ENCODE data around the gene RIMBP2. TPM values are rescaled to one million over a fixed set of nuclear protein-coding genes. Genes with fewer than 3 reads are reported as not detected.

Gene RIMBP2
- total and polyA plus RNA-seq, 2 donors (not counting 1 experiment from before 2014, with no cell fraction given) = 0.17 TPM; not detected in 1

GRCh38 chr12:130608831-130609230 is 107.3 kb downstream of the RIMBP2 start:
- Histone ChIP-seq H2AFZ (ENCODE audit: low read length) (no peak overlapping the region), H3K9me3 (ENCODE audit: control insufficient read depth, insufficient read depth, low read depth, low read length) (no peaks in the 10 kb centered on the region), H3K4me3 (replicated peaks in 1 of 4; ENCODE audit: control extremely low read depth in 1 of 4, insufficient read depth in 1 of 4, low read depth in 3 of 4, low read length in 4 of 4) (no peak overlapping the region), H3K27me3 (ENCODE audit: control insufficient read depth, insufficient read depth, low read length) (no peaks in the 10 kb centered on the region), H3K36me3 (ENCODE audit: control insufficient read depth, insufficient read depth, low read length) (no peaks in the 10 kb centered on the region), H3K27ac (ENCODE audit: insufficient read depth, low read length) (no peak overlapping the region), H3K9ac (ENCODE audit: insufficient read depth, low read length) (no peak overlapping the region), H3K79me2 (ENCODE audit: control insufficient read depth, insufficient read depth, low read length) (no peaks in the 10 kb centered on the region), H3K4me2 (ENCODE audit: extremely low read depth, insufficient read depth, low read length) (no peak overlapping the region), H3K4me1 (ENCODE audit: control insufficient read depth, extremely low read depth, insufficient read depth, low read length) (no peaks in the 10 kb centered on the region), H4K20me1 (ENCODE audit: control insufficient read depth, extremely low read depth, insufficient read depth, low read length) (no peaks in the 10 kb centered on the region)
- TF ChIP-seq EZH2 (IDR thresholded peaks at IDR 0.05; ENCODE audit: low read length, missing control alignments) = no peak
- TF ChIP-seq CTCF (conservative IDR thresholded peaks at IDR 0.05 in 1 of 2, IDR thresholded peaks at IDR 0.05 in 1 of 2; ENCODE audit: low read depth in 1 of 2, low read length in 2 of 2) = no peak
- no peak for DNase-seq (ENCODE audit: low read depth in 2 of 2)

- Histone ChIP-seq H3K9ac (ENCODE audit: insufficient read depth, low read length) (no peak overlapping the region), H3K4me2 (ENCODE audit: extremely low read depth, insufficient read depth, low read length) (no peak overlapping the region), H3K27me3 (ENCODE audit: control insufficient read depth, insufficient read depth, low read length) (no peaks in the 10 kb centered on the region), H3K36me3 (ENCODE audit: control insufficient read depth, insufficient read depth, low read length) (no peaks in the 10 kb centered on the region), H3K4me1 (ENCODE audit: control insufficient read depth, extremely low read depth, insufficient read depth, low read length) (no peaks in the 10 kb centered on the region), H3K9me3 (ENCODE audit: control insufficient read depth, insufficient read depth, low read depth, low read length) (no peaks in the 10 kb centered on the region), H3K79me2 (ENCODE audit: control insufficient read depth, insufficient read depth, low read length) (no peaks in the 10 kb centered on the region), H4K20me1 (ENCODE audit: control insufficient read depth, extremely low read depth, insufficient read depth, low read length) (no peaks in the 10 kb centered on the region), H3K4me3 (replicated peaks in 1 of 4; ENCODE audit: control extremely low read depth in 1 of 4, insufficient read depth in 1 of 4, low read depth in 3 of 4, low read length in 4 of 4) (no peak overlapping the region), H2AFZ (ENCODE audit: low read length) (no peak overlapping the region), H3K27ac (ENCODE audit: insufficient read depth, low read length) (no peak overlapping the region)
- TF ChIP-seq EZH2 (IDR thresholded peaks at IDR 0.05; ENCODE audit: low read length, missing control alignments) (no peak), CTCF (conservative IDR thresholded peaks at IDR 0.05 in 1 of 2, IDR thresholded peaks at IDR 0.05 in 1 of 2; ENCODE audit: low read depth in 1 of 2, low read length in 2 of 2) (no peak)
- no peak for DNase-seq (ENCODE audit: low read depth in 2 of 2)
Measured at GRCh38 chr12:130608132-130608531, 108.0 kb downstream of the RIMBP2 start.

- Histone ChIP-seq H3K36me3 (ENCODE audit: control insufficient read depth, insufficient read depth, low read length) (no peaks in the 10 kb centered on the region), H3K9me3 (ENCODE audit: control insufficient read depth, insufficient read depth, low read depth, low read length) (no peaks in the 10 kb centered on the region), H3K79me2 (ENCODE audit: control insufficient read depth, insufficient read depth, low read length) (no peaks in the 10 kb centered on the region), H3K4me1 (ENCODE audit: control insufficient read depth, extremely low read depth, insufficient read depth, low read length) (no peaks in the 10 kb centered on the region), H3K4me3 (replicated peaks in 1 of 4; ENCODE audit: control extremely low read depth in 1 of 4, insufficient read depth in 1 of 4, low read depth in 3 of 4, low read length in 4 of 4) (no peak overlapping the region), H4K20me1 (ENCODE audit: control insufficient read depth, extremely low read depth, insufficient read depth, low read length) (no peaks in the 10 kb centered on the region), H3K27ac (ENCODE audit: insufficient read depth, low read length) (no peak overlapping the region), H3K4me2 (ENCODE audit: extremely low read depth, insufficient read depth, low read length) (no peak overlapping the region), H3K27me3 (ENCODE audit: control insufficient read depth, insufficient read depth, low read length) (no peaks in the 10 kb centered on the region), H2AFZ (ENCODE audit: low read length) (no peak overlapping the region), H3K9ac (ENCODE audit: insufficient read depth, low read length) (no peak overlapping the region)
- TF ChIP-seq CTCF (conservative IDR thresholded peaks at IDR 0.05 in 1 of 2, IDR thresholded peaks at IDR 0.05 in 1 of 2; ENCODE audit: low read depth in 1 of 2, low read length in 2 of 2) = no peak
- TF ChIP-seq EZH2 (IDR thresholded peaks at IDR 0.05; ENCODE audit: low read length, missing control alignments) = no peak
- DNase-seq (ENCODE audit: low read depth in 2 of 2) = no peak
Measured at GRCh38 chr12:130606231-130606630, 109.9 kb downstream of the RIMBP2 start.

All from fibroblast of lung (primary cell).